Fibroblast of the aortic adventitia (primary cell): ENCODE measurements around the gene MVD. TPM values are rescaled to one million over a fixed set of nuclear protein-coding genes. Genes with fewer than 3 reads are reported as not detected.
A peak's percentile ranks its signal among the peaks of the same experiment; 100 is the strongest.

ENCODE experiments used
- DNase-seq: peaks from one replicate; pipeline ENCODE4 v3.0.0-alpha.2; 2010; ENCODE audit warnings: low read depth
- H3K4me3 ChIP-seq: 2 replicates; pipeline ENCODE4 v1.5.1; 2011; ENCODE audit warnings: low read depth, mild to moderate bottlenecking, control low read depth, low read length, moderate library complexity
- total RNA-seq: library from RNA; depleted of rRNA; stranded (reverse); fragments of >200 nt; gene quantifications from 2 replicates; pipeline ENCODE4 v1.2.3, GENCODE V29; 2012; ENCODE audit warnings: low replicate concordance
- TF ChIP-seq, protein P1 (sequence below): IDR thresholded peaks from 2 replicates; pipeline ENCODE4 v1.5.1; 2011; ENCODE audit warnings: mild to moderate bottlenecking, low read length, control low read depth, inconsistent platforms; ENCODE audit not compliant: insufficient read depth

Gene MVD
- total RNA-seq, 1 donor, result 24.4 TPM

DNA sequence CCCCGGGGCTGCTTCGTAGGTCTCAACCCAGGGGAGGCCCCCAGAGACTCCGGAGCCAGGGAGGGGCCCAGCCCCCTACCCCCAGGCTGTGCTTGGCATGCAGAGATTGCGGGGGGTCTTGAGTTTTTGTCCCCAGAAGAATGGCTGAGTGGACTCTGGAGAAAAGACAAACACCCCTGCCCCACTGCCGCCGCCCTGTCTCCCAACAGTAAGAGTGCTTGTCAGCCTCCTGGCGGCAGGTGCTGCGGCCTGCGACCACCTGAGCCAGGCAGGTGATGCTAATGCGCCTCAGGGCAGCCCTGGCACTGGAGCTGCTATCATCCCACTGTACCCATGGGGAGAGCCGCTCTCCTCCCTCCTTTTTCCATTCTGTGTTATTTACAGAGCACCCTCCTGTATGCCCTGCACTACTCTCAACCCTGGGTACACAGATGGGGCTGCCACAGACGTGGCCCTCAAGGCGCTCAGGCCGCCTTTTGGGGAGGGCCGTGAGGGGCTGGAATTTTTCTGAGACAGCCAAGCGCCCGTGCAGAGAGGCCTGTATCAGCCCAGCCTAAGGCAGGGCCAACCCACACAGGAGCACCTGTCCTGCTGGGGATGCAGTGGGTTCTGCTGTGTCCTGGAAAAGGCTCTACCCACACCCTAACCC lies 27.1 kb downstream of the MVD start:
- DNase-seq, result no peak
- TF ChIP-seq, protein P1, sequence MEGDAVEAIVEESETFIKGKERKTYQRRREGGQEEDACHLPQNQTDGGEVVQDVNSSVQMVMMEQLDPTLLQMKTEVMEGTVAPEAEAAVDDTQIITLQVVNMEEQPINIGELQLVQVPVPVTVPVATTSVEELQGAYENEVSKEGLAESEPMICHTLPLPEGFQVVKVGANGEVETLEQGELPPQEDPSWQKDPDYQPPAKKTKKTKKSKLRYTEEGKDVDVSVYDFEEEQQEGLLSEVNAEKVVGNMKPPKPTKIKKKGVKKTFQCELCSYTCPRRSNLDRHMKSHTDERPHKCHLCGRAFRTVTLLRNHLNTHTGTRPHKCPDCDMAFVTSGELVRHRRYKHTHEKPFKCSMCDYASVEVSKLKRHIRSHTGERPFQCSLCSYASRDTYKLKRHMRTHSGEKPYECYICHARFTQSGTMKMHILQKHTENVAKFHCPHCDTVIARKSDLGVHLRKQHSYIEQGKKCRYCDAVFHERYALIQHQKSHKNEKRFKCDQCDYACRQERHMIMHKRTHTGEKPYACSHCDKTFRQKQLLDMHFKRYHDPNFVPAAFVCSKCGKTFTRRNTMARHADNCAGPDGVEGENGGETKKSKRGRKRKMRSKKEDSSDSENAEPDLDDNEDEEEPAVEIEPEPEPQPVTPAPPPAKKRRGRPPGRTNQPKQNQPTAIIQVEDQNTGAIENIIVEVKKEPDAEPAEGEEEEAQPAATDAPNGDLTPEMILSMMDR, result no peak
- no peak overlapping the region for H3K4me3 ChIP-seq

DNA sequence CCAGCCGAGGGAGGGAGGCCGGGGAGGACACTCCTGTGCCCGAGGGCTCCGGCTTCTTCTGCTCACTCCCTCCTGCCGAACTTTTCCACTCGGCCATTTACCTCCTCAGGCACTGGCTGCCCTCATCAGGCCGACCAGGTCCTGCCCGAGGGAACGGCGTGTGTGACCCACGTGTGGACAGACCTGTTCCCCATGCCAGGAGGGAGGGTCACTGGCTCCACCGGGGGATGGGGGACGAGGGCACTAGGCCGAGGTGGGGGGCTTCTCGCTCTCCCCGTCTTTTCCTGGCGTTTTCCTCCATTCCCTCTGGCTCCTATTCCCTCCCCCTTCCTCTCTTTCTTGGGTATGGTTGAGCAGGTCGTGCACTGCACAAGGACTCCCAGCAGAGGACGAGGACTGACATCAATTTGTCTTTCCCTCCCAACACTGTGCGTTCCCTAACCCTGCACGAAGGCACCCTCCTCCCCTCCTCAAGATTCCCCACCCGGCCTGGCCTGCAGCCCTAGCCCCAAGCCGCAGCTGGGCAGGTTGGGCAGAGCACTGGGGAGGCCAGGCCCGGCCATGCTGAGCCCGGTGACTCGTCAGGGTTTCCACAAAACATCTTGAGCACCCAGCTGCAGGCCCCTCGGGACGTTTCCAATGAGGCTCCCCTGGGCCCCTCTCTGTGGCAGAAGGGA lies 27.8 kb downstream of the MVD start:
- TF ChIP-seq, protein P1, result no peak
- no peak for DNase-seq
- H3K4me3 ChIP-seq, result peak overlapping the region; percentile 38

DNA sequence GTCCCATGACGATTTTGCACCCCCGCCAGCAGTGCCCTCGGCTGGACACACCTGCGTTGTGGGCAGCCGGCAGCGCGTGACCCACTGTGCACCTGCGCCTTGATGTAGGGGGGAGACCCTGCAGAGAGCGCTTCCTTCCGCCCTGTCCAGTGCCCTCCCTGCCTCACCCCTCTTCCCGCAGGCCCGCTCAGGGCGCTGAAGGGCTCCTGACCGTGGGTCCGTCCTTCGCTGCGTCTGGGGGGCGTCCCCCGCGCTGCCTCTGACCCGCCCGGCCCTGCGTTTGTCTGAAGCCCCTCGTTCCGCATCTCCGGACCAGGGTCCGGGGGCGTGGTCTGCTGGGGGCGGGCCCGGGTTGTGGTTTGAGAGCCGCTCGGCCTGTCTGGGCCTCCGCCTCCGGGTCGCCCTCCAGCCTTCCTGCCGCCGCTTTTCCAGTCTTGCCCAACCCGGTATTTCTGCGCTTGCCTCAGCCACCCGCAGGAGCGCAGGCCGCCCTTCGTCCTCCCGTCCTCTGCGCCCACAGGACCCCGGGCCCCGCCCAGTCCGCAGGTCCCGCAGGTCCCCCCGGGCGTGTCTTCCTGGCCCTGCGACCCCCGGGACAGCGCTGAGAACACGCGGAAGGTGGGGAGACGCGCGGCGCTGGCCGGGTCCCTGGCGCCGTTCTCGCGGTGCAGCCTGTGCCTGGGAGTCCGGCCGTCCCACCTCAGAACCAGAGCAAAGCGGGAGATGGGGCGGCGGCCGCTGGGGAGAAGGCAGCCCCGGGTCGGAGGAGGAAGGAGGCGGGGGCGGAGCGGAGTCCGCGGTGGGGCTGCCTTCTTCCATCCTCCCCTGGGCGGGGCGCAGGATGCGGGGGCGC lies 28.5 kb downstream of the MVD start:
- TF ChIP-seq, protein P1, result no peak
- DNase-seq, result peak; percentile 23
- peak overlapping the region; percentile 38 for H3K4me3 ChIP-seq

DNA sequence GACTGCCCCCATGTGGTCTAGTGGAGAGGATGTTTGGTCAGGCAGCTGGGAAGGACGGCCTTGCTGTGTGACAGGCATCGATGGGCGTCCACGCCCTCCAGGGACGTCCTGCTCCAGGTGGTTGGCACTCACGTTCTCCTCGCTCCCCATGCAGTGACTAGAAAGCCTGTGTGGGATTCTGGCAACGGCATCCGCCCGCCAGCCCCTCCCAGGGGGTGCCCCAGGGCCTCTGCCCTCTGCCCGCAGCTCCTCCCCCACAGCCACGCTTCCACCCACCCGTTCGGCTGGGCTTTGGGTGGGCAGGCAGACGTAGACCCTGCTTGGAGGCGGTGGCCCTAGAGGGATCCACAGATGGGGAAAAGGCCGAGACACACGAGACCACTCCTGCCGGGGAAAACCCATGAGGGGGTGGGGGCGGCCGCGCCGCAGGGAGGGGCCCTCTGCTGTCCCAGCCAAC lies 29.2 kb downstream of the MVD start:
- H3K4me3 ChIP-seq, result no peak overlapping the region
- DNase-seq, result peak; percentile 4

DNA sequence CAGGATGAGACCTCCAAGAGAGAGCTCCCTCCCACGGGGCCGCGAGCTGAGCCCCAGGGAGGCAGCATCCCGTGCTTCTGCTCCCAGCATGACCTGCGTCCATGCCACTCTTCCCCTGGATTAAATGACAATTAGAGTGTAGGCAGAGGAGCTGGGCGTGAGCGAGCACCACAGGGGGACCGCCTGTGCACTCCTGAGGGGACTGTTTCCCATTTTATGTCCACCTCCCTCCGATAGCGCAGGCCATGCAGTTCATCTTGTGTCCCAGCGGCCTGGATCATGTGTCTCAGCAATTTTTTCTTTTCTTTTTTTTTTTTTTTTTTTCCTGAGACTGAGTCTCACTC lies 30.3 kb downstream of the MVD start:
- H3K4me3 ChIP-seq, result no peak overlapping the region
- no peak for DNase-seq
- TF ChIP-seq, protein P1, result no peak

More for the DNA sequence above, 29.2 kb downstream of the MVD start:
- TF ChIP-seq, protein P1, result no peak

DNA sequence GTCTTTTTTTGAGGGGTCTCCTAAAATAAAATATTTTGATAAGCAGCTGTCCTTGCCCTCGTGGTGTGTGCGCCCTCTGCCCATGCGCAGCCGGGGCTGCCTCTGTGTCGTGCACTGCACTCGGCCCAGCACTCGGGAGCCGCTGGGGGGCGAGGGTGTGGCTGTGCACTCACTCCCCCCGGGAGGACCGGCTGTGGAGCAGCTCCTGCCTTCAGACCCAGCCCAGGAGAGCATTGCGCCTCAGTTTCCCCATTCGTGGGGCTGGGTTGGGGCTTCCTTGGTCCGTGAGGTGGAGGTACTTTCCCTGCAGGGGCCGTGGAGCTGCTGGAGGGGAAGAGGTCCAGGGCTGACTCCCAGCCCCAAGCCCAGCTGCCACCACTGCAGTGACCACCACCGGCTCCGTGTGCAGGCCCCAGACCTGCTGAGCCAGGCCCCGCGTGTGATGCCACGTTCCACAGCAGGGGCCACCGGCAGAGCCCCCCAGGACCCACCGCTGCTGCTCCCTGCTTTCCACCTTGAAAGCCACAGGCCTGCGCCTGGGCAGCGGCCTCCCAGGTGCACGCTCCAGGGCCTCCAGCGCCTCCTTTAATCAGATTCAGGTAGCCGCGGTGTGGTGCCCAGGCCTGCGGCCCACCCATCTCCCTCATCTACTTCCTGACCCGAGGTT lies 30.8 kb downstream of the MVD start:
- TF ChIP-seq, protein P1, result no peak
- DNase-seq, result no peak
- H3K4me3 ChIP-seq, result no peak overlapping the region
